ENCODE measurements around the gene ME2.
"Not testable (repeated sequence)": the region's sequence is repeated elsewhere in the genome, so short reads cannot be mapped to it uniquely, and the experiment has no call there.

Gene ME2

GRCh38 chr18:50871846-50872245 is 7.1 kb upstream of the ME2 start:
- peak in 1 of 2 donors; percentile 29 for DNase-seq (ENCODE audit: low read depth in 2 of 2)
- no peak overlapping the region for H3K4me3 ChIP-seq (replicated peaks in 1 of 2; ENCODE audit: low read depth in 2 of 2, low read length in 2 of 2)
- TF ChIP-seq CTCF (IDR thresholded peaks at IDR 0.05; ENCODE audit: low read depth, low read length) = no peak

GRCh38 chr18:50875966-50876536 is 2.9 kb upstream of the ME2 start:
- H3K4me3 ChIP-seq (replicated peaks in 1 of 2; ENCODE audit: low read depth in 2 of 2, low read length in 2 of 2) = no peak overlapping the region
- TF ChIP-seq CTCF (IDR thresholded peaks at IDR 0.05; ENCODE audit: low read depth, low read length) = no peak
- no peak for DNase-seq (ENCODE audit: low read depth in 2 of 2)

GRCh38 chr18:50877545-50878265 is 1.2 kb upstream of the ME2 start:
- H3K4me3 ChIP-seq (replicated peaks in 1 of 2; ENCODE audit: low read depth in 2 of 2, low read length in 2 of 2) = peak overlapping the region; percentile 82 to 83
- no peak for TF ChIP-seq CTCF (IDR thresholded peaks at IDR 0.05; ENCODE audit: low read depth, low read length)
- no peak for DNase-seq (ENCODE audit: low read depth in 2 of 2)

- H3K4me3 ChIP-seq (replicated peaks in 1 of 2; ENCODE audit: low read depth in 2 of 2, low read length in 2 of 2) = peak overlapping the region; percentile 70 to 82
- DNase-seq (ENCODE audit: low read depth in 2 of 2) = peak; percentile 55 to 60
- TF ChIP-seq CTCF (IDR thresholded peaks at IDR 0.05; ENCODE audit: low read depth, low read length) = no peak
Observed at GRCh38 chr18:50879302-50880118, 592 bp downstream of the ME2 start.

GRCh38 chr18:50880119-50880465 is 1.2 kb downstream of the ME2 start:
- peak in 1 of 2 donors; percentile 5 for DNase-seq (ENCODE audit: low read depth in 2 of 2)
- H3K4me3 ChIP-seq (replicated peaks in 1 of 2; ENCODE audit: low read depth in 2 of 2, low read length in 2 of 2) = peak overlapping the region; percentile 70 to 82
- no peak for TF ChIP-seq CTCF (IDR thresholded peaks at IDR 0.05; ENCODE audit: low read depth, low read length)

GRCh38 chr18:50880944-50881343 is 2.0 kb downstream of the ME2 start:
- H3K4me3 ChIP-seq (replicated peaks in 1 of 2; ENCODE audit: low read depth in 2 of 2, low read length in 2 of 2); DNase-seq (ENCODE audit: low read depth in 2 of 2): not testable (repeated sequence)

GRCh38 chr18:50886929-50887328 is 8.0 kb downstream of the ME2 start:
- TF ChIP-seq CTCF (IDR thresholded peaks at IDR 0.05; ENCODE audit: low read depth, low read length) = no peak
- no peak for DNase-seq (ENCODE audit: low read depth in 2 of 2)
- no peak overlapping the region for H3K4me3 ChIP-seq (replicated peaks in 1 of 2; ENCODE audit: low read depth in 2 of 2, low read length in 2 of 2)
